Spleen (tissue), 7 donors: ENCODE data around the gene TDRD3.

Experiments
- POLR2AphosphoS5 ChIP-seq, 3 donors: sonication (generic); formaldehyde crosslinking; IDR thresholded peaks; one replicate each; pipeline ENCODE4 v1.5.1; 2017; ENCODE audit warnings: antibody characterized with exemption in 3 of 3
- TF ChIP-seq, protein P1 (sequence below), 11 experiments: fragments of 200-600 bp in 7 of 11; fragments of 450-650 bp in 4 of 11; sonication (generic) in 4 of 11; IDR thresholded peaks in 8 of 11; conservative IDR thresholded peaks in 3 of 11; 1 replicate in 7 of 11; 2 replicates in 4 of 11; pipeline versions ENCODE4 v1.4.0 to v1.8.0; 2016 to 2021; ENCODE audit warnings: antibody characterized with exemption in 11 of 11, inconsistent platforms in 4 of 11, mild to moderate bottlenecking in 1 of 11
- donor health status: DM: no; HTN: no; CAD: no; lungs with moderate emphysema.
- donor health status: DM: no; HTN: no; CAD: no.
- donor health status: DM: no; HTN: no; CAD: no.

DNA sequence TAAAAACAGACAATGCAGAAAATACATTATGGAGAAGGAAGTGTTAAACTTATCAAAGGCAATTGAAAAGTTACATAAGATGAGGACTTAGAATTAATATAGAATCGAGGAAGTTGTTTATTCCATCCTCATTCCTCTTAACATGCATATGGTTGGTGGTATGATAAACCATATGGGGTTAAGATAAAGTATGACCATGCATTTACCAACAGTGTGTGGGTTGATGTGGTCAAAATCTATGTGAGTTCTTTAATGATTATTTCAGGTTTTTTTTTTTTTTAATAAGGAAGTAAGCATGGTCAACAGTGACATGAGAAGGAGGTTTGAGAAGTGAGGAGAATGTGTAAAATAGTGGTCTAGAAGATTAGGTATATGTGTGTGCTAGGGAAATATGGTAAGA is 94.5 kb downstream of the TDRD3 start:
- TF ChIP-seq, protein P1, sequence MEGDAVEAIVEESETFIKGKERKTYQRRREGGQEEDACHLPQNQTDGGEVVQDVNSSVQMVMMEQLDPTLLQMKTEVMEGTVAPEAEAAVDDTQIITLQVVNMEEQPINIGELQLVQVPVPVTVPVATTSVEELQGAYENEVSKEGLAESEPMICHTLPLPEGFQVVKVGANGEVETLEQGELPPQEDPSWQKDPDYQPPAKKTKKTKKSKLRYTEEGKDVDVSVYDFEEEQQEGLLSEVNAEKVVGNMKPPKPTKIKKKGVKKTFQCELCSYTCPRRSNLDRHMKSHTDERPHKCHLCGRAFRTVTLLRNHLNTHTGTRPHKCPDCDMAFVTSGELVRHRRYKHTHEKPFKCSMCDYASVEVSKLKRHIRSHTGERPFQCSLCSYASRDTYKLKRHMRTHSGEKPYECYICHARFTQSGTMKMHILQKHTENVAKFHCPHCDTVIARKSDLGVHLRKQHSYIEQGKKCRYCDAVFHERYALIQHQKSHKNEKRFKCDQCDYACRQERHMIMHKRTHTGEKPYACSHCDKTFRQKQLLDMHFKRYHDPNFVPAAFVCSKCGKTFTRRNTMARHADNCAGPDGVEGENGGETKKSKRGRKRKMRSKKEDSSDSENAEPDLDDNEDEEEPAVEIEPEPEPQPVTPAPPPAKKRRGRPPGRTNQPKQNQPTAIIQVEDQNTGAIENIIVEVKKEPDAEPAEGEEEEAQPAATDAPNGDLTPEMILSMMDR (IDR thresholded peaks at IDR 0.05 in 8 of 11, conservative IDR thresholded peaks at IDR 0.05 in 3 of 11) = no peak
- no peak for TF ChIP-seq POLR2AphosphoS5 (IDR thresholded peaks at IDR 0.05)
